Keratinocyte (primary cell): Measurements from ENCODE around the gene HIPK1. TPM values are rescaled to one million over a fixed set of nuclear protein-coding genes. Genes with fewer than 3 reads are reported as not detected.

ENCODE experiments used
- DNase-seq: peaks from one replicate; pipeline ENCODE4 v3.0.0-alpha.2; 2011; ENCODE audit warnings: low read depth, missing footprints, low spot score
- FAIRE-seq: peaks from 2 replicates; lab custom pipeline; 2011; peaks lifted over from hg19 to GRCh38; lab: Jason Lieb, UNC
- H2AFZ ChIP-seq: 2 replicates; pipeline ENCODE4 v1.6.0; 2012; ENCODE audit warnings: low read length, control low read depth, inconsistent platforms; ENCODE audit not compliant: control insufficient read depth
- H3K27ac ChIP-seq: 2 replicates; pipeline ENCODE4 v1.5.1; 2011; ENCODE audit warnings: low read length; ENCODE audit not compliant: control insufficient read depth, insufficient read depth
- H3K27me3 ChIP-seq: 3 replicates; pipeline ENCODE4 v1.6.0; 2011; ENCODE audit warnings: low read length; ENCODE audit not compliant: control insufficient read depth, insufficient read depth; ENCODE audit errors: extremely low read depth
- H3K36me3 ChIP-seq, 2 experiments: 2 replicates in 1 of 2; 3 replicates in 1 of 2; pipeline ENCODE4 v1.5.1; 2011; ENCODE audit warnings: low read length in 2 of 2, mild to moderate bottlenecking in 1 of 2; ENCODE audit not compliant: control insufficient read depth in 2 of 2, insufficient read depth in 2 of 2; ENCODE audit errors: extremely low read depth in 1 of 2
- H3K4me1 ChIP-seq: 3 replicates; pipeline ENCODE4 v1.5.1; 2011; ENCODE audit warnings: low read length; ENCODE audit not compliant: control insufficient read depth, insufficient read depth; ENCODE audit errors: extremely low read depth
- H3K4me2 ChIP-seq: 3 replicates; pipeline ENCODE4 v1.6.0; 2011; ENCODE audit warnings: low read depth, low read length; ENCODE audit not compliant: control insufficient read depth, insufficient read depth; ENCODE audit errors: extremely low read depth
- H3K4me3 ChIP-seq, 3 experiments: fragments of 200-600 bp in 1 of 3; sonication (generic) in 1 of 3; 2 replicates in 2 of 3; 3 replicates in 1 of 3; pipeline ENCODE4 v1.5.1; 2011 to 2016; ENCODE audit warnings: low read length in 3 of 3, mild to moderate bottlenecking in 3 of 3, control low read depth in 2 of 3, inconsistent platforms in 1 of 3, low read depth in 1 of 3, mixed read lengths in 1 of 3, mixed run types in 1 of 3, moderate library complexity in 1 of 3; ENCODE audit not compliant: control insufficient read depth in 2 of 3, insufficient read depth in 2 of 3; ENCODE audit errors: extremely low read depth in 1 of 3
- H3K79me2 ChIP-seq: 2 replicates; pipeline ENCODE4 v1.6.0; 2012; ENCODE audit warnings: low read length; ENCODE audit not compliant: control insufficient read depth, insufficient read depth
- H3K9ac ChIP-seq: 3 replicates; pipeline ENCODE4 v1.6.0; 2011; ENCODE audit warnings: low read length; ENCODE audit not compliant: control insufficient read depth, insufficient read depth; ENCODE audit errors: extremely low read depth
- H3K9me1 ChIP-seq: 3 replicates; pipeline ENCODE4 v1.6.0; 2011; ENCODE audit warnings: low read length; ENCODE audit not compliant: control insufficient read depth, insufficient read depth; ENCODE audit errors: extremely low read depth
- H3K9me3 ChIP-seq: 2 replicates; pipeline ENCODE4 v1.5.1; 2012; ENCODE audit warnings: low read depth, low read length; ENCODE audit not compliant: control insufficient read depth
- H4K20me1 ChIP-seq: 3 replicates; pipeline ENCODE4 v1.6.0; 2011; ENCODE audit warnings: low read length; ENCODE audit not compliant: control insufficient read depth, insufficient read depth; ENCODE audit errors: extremely low read depth
- CTCF ChIP-seq, 3 experiments: IDR thresholded peaks in 1 of 3; conservative IDR thresholded peaks in 1 of 3; optimal IDR thresholded peaks in 1 of 3; 2 replicates in 2 of 3; 3 replicates in 1 of 3; pipeline versions ENCODE3 to v1.5.1; 2011; ENCODE audit warnings: low read length in 3 of 3, mild to moderate bottlenecking in 3 of 3, moderate library complexity in 2 of 3, control low read depth in 1 of 3, inconsistent platforms in 1 of 3; ENCODE audit not compliant: insufficient read depth in 2 of 3; ENCODE audit errors: extremely low read depth in 1 of 3
- EZH2 ChIP-seq: IDR thresholded peaks from one replicate; pipeline ENCODE4 v1.6.1; 2012; ENCODE audit warnings: inconsistent platforms, mild to moderate bottlenecking, low read length, moderate library complexity
- dilution Hi-C: fragments of 300-500 bp; cut with MboI; formaldehyde crosslinking; loops from one replicate; pipeline ENCODE4 v1.7.0; 2020; ENCODE audit warnings: low sequenced_read_pairs; ENCODE audit not compliant: extremely low pct_ligation_motif_present
- polyA plus RNA-seq, 5 experiments: library from polyadenylated mRNA; depleted of rRNA in 3 of 5; stranded (reverse) in 3 of 5; stranded (forward) in 1 of 5; unstranded in 1 of 5; fragments of >200 nt; gene quantifications; 1 replicate in 1 of 5; 2 replicates in 3 of 5; 3 replicates in 1 of 5; pipeline versions ENCODE4 v1.2.1 to v1.2.3, GENCODE V29; 2011 to 2012; ENCODE audit warnings: missing spikeins in 2 of 5, low read depth in 1 of 5, low replicate concordance in 1 of 5

HIPK1 gene
- polyA plus RNA-seq, 1 donor (not counting 4 experiments of a cell fraction or from before 2014, with no cell fraction given), result 19.9 TPM

- no peaks in the 10 kb centered on the region for H4K20me1 ChIP-seq
- peaks cover 10% of the 10 kb centered on the region for H3K4me1 ChIP-seq
- H2AFZ ChIP-seq, result no peak overlapping the region
- no peak overlapping the region for H3K4me3 ChIP-seq
- TF ChIP-seq CTCF (optimal IDR thresholded peaks at IDR 0.05 in 1 of 3, IDR thresholded peaks at IDR 0.05 in 1 of 3, conservative IDR thresholded peaks at IDR 0.05 in 1 of 3; ENCODE audit: extremely low read depth in 1 of 3, insufficient read depth in 2 of 3, low read length in 3 of 3) (no peak), EZH2 (no peak)
- no peak overlapping the region for H3K4me2 ChIP-seq
- DNase-seq, result no peak
- no peaks in the 10 kb centered on the region for H3K79me2 ChIP-seq
- FAIRE-seq, result no peak
- no peak overlapping the region for H3K9ac ChIP-seq
- H3K9me1 ChIP-seq, result no peaks in the 10 kb centered on the region
- no peak overlapping the region for H3K27ac ChIP-seq
- dilution Hi-C loops, result no loop called here
- no peaks in the 10 kb centered on the region for H3K27me3 ChIP-seq
- no peaks in the 10 kb centered on the region for H3K36me3 ChIP-seq
- H3K9me3 ChIP-seq, result no peaks in the 10 kb centered on the region
These were observed 79.9 kb downstream of the HIPK1 start for GRCh38 chr1:114008993-114009392.

- no peak for FAIRE-seq
- Histone ChIP-seq H3K4me3 (no peak overlapping the region), H2AFZ (no peak overlapping the region), H3K9ac (no peak overlapping the region), H3K4me2 (no peak overlapping the region), H3K79me2 (no peaks in the 10 kb centered on the region), H4K20me1 (no peaks in the 10 kb centered on the region), H3K4me1 (peaks cover 14% of the 10 kb centered on the region), H3K27ac (no peak overlapping the region), H3K9me3 (no peaks in the 10 kb centered on the region), H3K27me3 (no peaks in the 10 kb centered on the region), H3K36me3 (no peaks in the 10 kb centered on the region), H3K9me1 (no peaks in the 10 kb centered on the region)
- dilution Hi-C loops, result no loop called here
- peak; percentile 28 for DNase-seq
- no peak for TF ChIP-seq CTCF (optimal IDR thresholded peaks at IDR 0.05 in 1 of 3, IDR thresholded peaks at IDR 0.05 in 1 of 3, conservative IDR thresholded peaks at IDR 0.05 in 1 of 3; ENCODE audit: extremely low read depth in 1 of 3, insufficient read depth in 2 of 3, low read length in 3 of 3)
- TF ChIP-seq EZH2, result no peak
These were observed 80.3 kb downstream of the HIPK1 start for GRCh38 chr1:114009393-114009792.
